MCF 10A (cell line): ENCODE results near the gene BARX1. TPM values are rescaled to one million over a fixed set of nuclear protein-coding genes. Genes with fewer than 3 reads are reported as not detected.

ENCODE experiments used
- BruUV-seq: library from RNA; stranded (reverse); fragments of 400-500 nt; replicated peaks from 2 replicates; lab custom pipeline; 2021; lab: Mats Ljungman, UMichigan
- CTCF ChIA-PET: fragments of 300-600 bp; sonication (Branson Sonifier 250); formaldehyde crosslinking; extraction: SDS; loops from one replicate; lab custom pipeline; 2021; ENCODE audit warnings: antibody characterized with exemption, inconsistent platforms; lab: Yijun Ruan, JAX
- POLR2A ChIA-PET: fragments of 300-600, 350-650 bp; sonication (Branson Sonifier 250); formaldehyde crosslinking; extraction: SDS; loops from one replicate; lab custom pipeline; 2020; ENCODE audit warnings: antibody characterized with exemption, inconsistent platforms; lab: Yijun Ruan, JAX
- DNase-seq: peaks from one replicate; pipeline ENCODE4 v3.0.0-alpha.2; 2018; ENCODE audit not compliant: unreplicated experiment
- H3K27ac Mint-ChIP-seq: one replicate; pipeline ENCODE4 v1.8.0; 2022; ENCODE audit warnings: mild to moderate bottlenecking, low read depth, mixed read lengths; ENCODE audit not compliant: unreplicated experiment
- H3K27me3 Mint-ChIP-seq: one replicate; pipeline ENCODE4 v1.8.0; 2022; ENCODE audit warnings: mixed read lengths; ENCODE audit not compliant: insufficient read depth, unreplicated experiment
- H3K36me3 Mint-ChIP-seq: one replicate; pipeline ENCODE4 v1.8.0; 2022; ENCODE audit warnings: mild to moderate bottlenecking, moderate library complexity, mixed read lengths; ENCODE audit not compliant: insufficient read depth, unreplicated experiment
- H3K4me1 Mint-ChIP-seq: one replicate; pipeline ENCODE4 v1.8.0; 2022; ENCODE audit warnings: mixed read lengths; ENCODE audit not compliant: insufficient read depth, unreplicated experiment
- H3K4me3 Mint-ChIP-seq: one replicate; pipeline ENCODE4 v1.8.0; 2022; ENCODE audit warnings: mild to moderate bottlenecking, moderate library complexity, mixed read lengths; ENCODE audit not compliant: unreplicated experiment
- H3K9me3 Mint-ChIP-seq: one replicate; pipeline ENCODE4 v1.8.0; 2022; ENCODE audit warnings: mixed read lengths; ENCODE audit not compliant: unreplicated experiment
- CTCF ChIP-seq: fragments of 200-600 bp; IDR thresholded peaks from one replicate; pipeline ENCODE4 v1.8.0; 2022; ENCODE audit warnings: antibody characterized with exemption, mild to moderate bottlenecking; ENCODE audit not compliant: unreplicated experiment
- intact Hi-C: fragments of 100-400 bp; cut with micrococcal nuclease; formaldehyde crosslinking; loops from 2 replicates; pipeline ENCODE4 v1.14.1; 2022
- total RNA-seq: library from RNA; stranded (reverse); gene quantifications from 2 replicates; pipeline ENCODE4 v1.2.3, GENCODE V29; 2022

Gene BARX1
- total RNA-seq, 1 experiment from 2014 or later, result 0.23 TPM

- H3K36me3 Mint-ChIP-seq, result no peaks in the 10 kb centered on the region
- intact Hi-C loops, result no loop called here
- no peaks in the 10 kb centered on the region for H3K4me1 Mint-ChIP-seq
- H3K4me3 Mint-ChIP-seq, result no peak overlapping the region
- no peak overlapping the region for H3K27ac Mint-ChIP-seq
- DNase-seq, result no peak
- no peak for TF ChIP-seq CTCF
- POLR2A ChIA-PET, result no interaction called here
- peaks cover 10% of the 10 kb centered on the region for H3K27me3 Mint-ChIP-seq
- BruUV-seq, result no TSS peak
- H3K9me3 Mint-ChIP-seq, result peaks cover 13% of the 10 kb centered on the region
- CTCF ChIA-PET, result no interaction called here
Observed at GRCh38 chr9:93990448-93990847, 35.3 kb upstream of the BARX1 start.

- TF ChIP-seq CTCF, result no peak
- ChIA-PET CTCF (interaction anchor here (0.6 kb wide), 1 partner anchor 841 kb away, joined by 4 read pairs; no protein-coding TSS in a partner anchor), POLR2A (no interaction called here)
- Mint-ChIP-seq H3K36me3 (no peaks in the 10 kb centered on the region), H3K27ac (no peak overlapping the region), H3K4me1 (no peaks in the 10 kb centered on the region), H3K27me3 (peaks cover 10% of the 10 kb centered on the region), H3K9me3 (peaks cover 13% of the 10 kb centered on the region), H3K4me3 (no peak overlapping the region)
- BruUV-seq, result no TSS peak
- DNase-seq, result no peak
- intact Hi-C loops, result no loop called here
Observed at GRCh38 chr9:93988056-93988455, 32.9 kb upstream of the BARX1 start.

- Mint-ChIP-seq H3K9me3 (peaks cover 13% of the 10 kb centered on the region), H3K36me3 (peaks cover 2% of the 10 kb centered on the region), H3K4me3 (no peak overlapping the region), H3K4me1 (no peaks in the 10 kb centered on the region), H3K27ac (no peak overlapping the region), H3K27me3 (peaks cover 28% of the 10 kb centered on the region)
- ChIA-PET POLR2A (interaction anchor here (1.2 kb wide), 1 partner anchor 11 kb away, joined by 3 read pairs; no protein-coding TSS in a partner anchor), CTCF (interaction anchor here (0.6 to 1.2 kb wide), 4 partner anchors 17 to 304 kb away, joined by 4 read pairs; no protein-coding TSS in a partner anchor)
- TF ChIP-seq CTCF, result no peak
- no peak for DNase-seq
- intact Hi-C loops, result no loop called here
- no TSS peak for BruUV-seq
Observed at GRCh38 chr9:93984860-93985259, 29.7 kb upstream of the BARX1 start.

GRCh38 chr9:93983875-93984274 is 28.7 kb upstream of the BARX1 start:
- CTCF ChIA-PET, result no interaction called here
- POLR2A ChIA-PET, result no interaction called here
- no peak for TF ChIP-seq CTCF

More at GRCh38 chr9:93983875-93984274, 28.7 kb upstream of the BARX1 start:
- intact Hi-C loops, result no loop called here
- BruUV-seq, result no TSS peak
- Mint-ChIP-seq H3K27ac (no peak overlapping the region), H3K9me3 (peaks cover 13% of the 10 kb centered on the region), H3K36me3 (peaks cover 4% of the 10 kb centered on the region), H3K4me1 (peaks cover 6% of the 10 kb centered on the region), H3K27me3 (peaks cover 28% of the 10 kb centered on the region), H3K4me3 (no peak overlapping the region)
- no peak for DNase-seq
